Trophoblast cell (in vitro differentiated cells and primary cell): ENCODE data around the gene TMEM179.

Experiments
- DNase-seq, 2 donors: peaks; one replicate each; pipeline ENCODE4 v3.0.0-alpha.2; 2016
- H2AFZ ChIP-seq: 2 replicates; pipeline ENCODE4 v1.6.1; 2013; ENCODE audit warnings: low read length, moderate library complexity, mild to moderate bottlenecking; ENCODE audit not compliant: insufficient read depth, poor library complexity
- H2AK5ac ChIP-seq: 2 replicates; pipeline ENCODE4 v1.6.1; 2013; ENCODE audit warnings: mild to moderate bottlenecking, low read length
- H2BK120ac ChIP-seq: 2 replicates; pipeline ENCODE4 v1.6.1; 2013; ENCODE audit warnings: low read length, mild to moderate bottlenecking, moderate library complexity; ENCODE audit not compliant: insufficient read depth, poor library complexity
- H2BK12ac ChIP-seq: 2 replicates; pipeline ENCODE4 v1.6.1; 2013; ENCODE audit warnings: mild to moderate bottlenecking, low read length, moderate library complexity
- H2BK5ac ChIP-seq: 2 replicates; pipeline ENCODE4 v1.6.1; 2013; ENCODE audit warnings: low read length, low read depth, moderate library complexity, mild to moderate bottlenecking; ENCODE audit not compliant: poor library complexity
- H3K14ac ChIP-seq: 2 replicates; pipeline ENCODE4 v1.6.1; 2013; ENCODE audit warnings: mild to moderate bottlenecking, low read length
- H3K18ac ChIP-seq: 2 replicates; pipeline ENCODE4 v1.6.1; 2013; ENCODE audit warnings: mild to moderate bottlenecking, low read length
- H3K23ac ChIP-seq: 2 replicates; pipeline ENCODE4 v1.6.1; 2013; ENCODE audit warnings: low read length
- H3K27ac ChIP-seq: 2 replicates; pipeline ENCODE4 v1.5.1; 2013; ENCODE audit warnings: low read depth, mild to moderate bottlenecking, inconsistent platforms, low read length, moderate library complexity
- H3K27me3 ChIP-seq: 2 replicates; pipeline ENCODE4 v1.6.1; 2013; ENCODE audit warnings: inconsistent platforms, mild to moderate bottlenecking, low read length, moderate library complexity; ENCODE audit not compliant: insufficient read depth
- H3K36me3 ChIP-seq, 2 experiments: 1 replicate in 1 of 2; 2 replicates in 1 of 2; pipeline ENCODE4 v1.6.1; 2013; ENCODE audit warnings: low read length in 2 of 2, mild to moderate bottlenecking in 2 of 2, moderate library complexity in 1 of 2; ENCODE audit not compliant: insufficient read depth in 2 of 2, control insufficient read depth in 1 of 2
- H3K4ac ChIP-seq: 2 replicates; pipeline ENCODE4 v1.6.1; 2013; ENCODE audit warnings: low read depth, mild to moderate bottlenecking, low read length, moderate library complexity
- H3K4me1 ChIP-seq, 2 experiments: 1 replicate in 1 of 2; 2 replicates in 1 of 2; pipeline ENCODE4 v1.6.1; 2013; ENCODE audit warnings: low read length in 2 of 2, mild to moderate bottlenecking in 2 of 2, moderate library complexity in 1 of 2; ENCODE audit not compliant: insufficient read depth in 2 of 2, control insufficient read depth in 1 of 2
- H3K4me2 ChIP-seq: 2 replicates; pipeline ENCODE4 v1.6.1; 2013; ENCODE audit warnings: inconsistent platforms, mild to moderate bottlenecking, low read length, moderate library complexity
- H3K4me3 ChIP-seq: 2 replicates; pipeline ENCODE4 v1.5.1; 2013; ENCODE audit warnings: mild to moderate bottlenecking, low read depth, low read length, inconsistent platforms
- H3K79me1 ChIP-seq: one replicate; pipeline ENCODE4 v1.6.1; 2013; ENCODE audit warnings: low read length
- H3K79me2 ChIP-seq: 2 replicates; pipeline ENCODE4 v1.6.1; 2013; ENCODE audit warnings: low read length, mild to moderate bottlenecking; ENCODE audit not compliant: control insufficient read depth, insufficient read depth, poor library complexity
- H3K9ac ChIP-seq: 2 replicates; pipeline ENCODE4 v1.6.1; 2013; ENCODE audit warnings: mild to moderate bottlenecking, low read length
- H3K9me3 ChIP-seq: 2 replicates; pipeline ENCODE4 v1.6.1; 2013; ENCODE audit warnings: low read depth, mild to moderate bottlenecking, control low read depth, inconsistent platforms, low read length; ENCODE audit not compliant: insufficient read depth
- H4K12ac ChIP-seq: 2 replicates; pipeline ENCODE4 v1.6.1; 2013; ENCODE audit warnings: low read depth, mild to moderate bottlenecking, low read length, moderate library complexity
- H4K8ac ChIP-seq: 2 replicates; pipeline ENCODE4 v1.6.1; 2013; ENCODE audit warnings: low read depth, mild to moderate bottlenecking, low read length, moderate library complexity
- H4K91ac ChIP-seq: one replicate; pipeline ENCODE4 v1.6.1; 2013; ENCODE audit warnings: low read depth, mild to moderate bottlenecking, low read length, moderate library complexity
- WGBS: extraction: QIAGEN DNeasy Blood & Tissue Kit; methylation state at CpG from one replicate; pipeline ENCODE4 v1.1.7; 2013; ENCODE audit warnings: missing lambda C conversion rate; ENCODE audit not compliant: insufficient read length, insufficient coverage; ENCODE audit errors: extremely low coverage; 5-methylcytosine and 5-hydroxymethylcytosine counted together

Gene TMEM179

DNA sequence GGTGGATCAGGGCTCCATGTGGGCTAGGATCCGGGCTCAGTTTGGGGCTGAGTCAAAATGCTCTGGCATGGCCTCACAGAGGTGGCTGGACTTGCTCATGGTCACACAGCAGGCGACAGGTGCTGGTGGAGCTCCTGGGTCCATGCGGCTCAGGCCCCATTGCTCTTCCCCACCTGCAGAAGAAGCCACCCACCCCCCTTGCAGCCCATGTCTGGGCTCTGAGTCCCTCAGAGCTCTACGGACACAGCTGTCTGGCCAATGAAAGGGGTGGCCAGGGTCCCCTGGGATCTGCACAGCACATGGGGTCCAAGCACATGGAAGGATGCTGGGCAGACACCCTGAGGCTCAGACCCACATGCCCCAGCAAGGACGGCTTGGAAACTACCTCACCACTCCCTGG lies 42.0 kb downstream of the TMEM179 start:
- no peak overlapping the region for H3K4ac ChIP-seq
- no peak overlapping the region for H4K8ac ChIP-seq
- no peaks in the 10 kb centered on the region for H3K27me3 ChIP-seq
- H3K18ac ChIP-seq, result no peak overlapping the region
- WGBS, result no CpG with 5 or more reads among the region's 5 CpGs
- H3K27ac ChIP-seq, result no peak overlapping the region
- no peak overlapping the region for H4K12ac ChIP-seq
- H3K9me3 ChIP-seq, result peaks cover 2% of the 10 kb centered on the region
- H3K4me2 ChIP-seq, result no peak overlapping the region
- no peak overlapping the region for H2AK5ac ChIP-seq
- no peak overlapping the region for H3K14ac ChIP-seq
- no peaks in the 10 kb centered on the region for H3K79me1 ChIP-seq
- no peak overlapping the region for H2AFZ ChIP-seq
- no peak overlapping the region for H4K91ac ChIP-seq
- H2BK5ac ChIP-seq, result no peak overlapping the region
- H3K79me2 ChIP-seq, result no peaks in the 10 kb centered on the region
- no peak overlapping the region for H3K4me3 ChIP-seq
- H2BK120ac ChIP-seq, result no peak overlapping the region
- H3K4me1 ChIP-seq, result no peaks in the 10 kb centered on the region
- no peak overlapping the region for H2BK12ac ChIP-seq
- DNase-seq, result no peak
- no peaks in the 10 kb centered on the region for H3K36me3 ChIP-seq
- no peak overlapping the region for H3K23ac ChIP-seq
- no peak overlapping the region for H3K9ac ChIP-seq

DNA sequence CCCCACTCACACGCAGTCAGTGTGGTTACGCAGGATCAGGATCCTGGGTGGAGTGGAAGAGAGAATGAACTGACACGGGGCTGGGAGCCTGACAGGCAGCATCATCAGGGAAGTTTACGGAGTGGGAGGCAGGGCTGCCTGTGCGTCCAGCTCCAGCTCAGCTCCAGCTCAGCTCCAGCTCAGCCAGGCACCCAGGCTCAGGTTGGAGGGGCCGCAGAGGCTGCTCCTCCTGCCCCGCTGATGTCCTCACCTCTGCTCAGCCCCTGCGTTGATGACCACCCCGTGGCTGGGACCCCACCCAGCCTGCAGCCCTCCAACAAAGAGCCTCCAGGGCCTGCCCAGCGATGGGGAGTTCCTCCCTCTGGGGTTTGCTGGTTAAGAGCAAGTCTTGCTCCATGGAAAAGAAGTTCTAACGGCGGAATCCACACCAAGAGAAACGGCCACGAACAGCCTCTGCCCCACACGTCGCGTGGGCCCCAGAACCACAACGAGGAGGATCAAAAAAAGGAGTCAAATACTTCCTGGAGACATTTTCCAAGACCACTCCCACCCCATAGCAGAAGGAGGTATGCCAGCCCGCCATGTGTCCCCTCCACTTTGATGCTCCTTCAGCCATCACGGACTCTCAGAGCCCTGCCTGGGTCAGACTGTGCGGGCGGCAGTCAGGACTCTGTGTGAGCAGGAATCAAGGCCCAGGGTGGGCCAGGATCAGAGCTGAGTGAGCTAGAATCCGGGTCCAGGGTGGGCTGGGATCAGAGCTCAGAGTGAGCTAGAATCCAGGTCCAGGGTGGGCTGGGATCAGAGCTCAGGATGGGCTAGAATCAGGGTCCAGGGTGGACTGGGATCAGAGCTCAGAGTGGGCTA lies 42.7 kb downstream of the TMEM179 start:
- H2AFZ ChIP-seq, result no peak overlapping the region
- DNase-seq, result no peak
- H2BK12ac ChIP-seq, result no peak overlapping the region
- H2AK5ac ChIP-seq, result no peak overlapping the region
- peaks cover 4% of the 10 kb centered on the region for H3K9me3 ChIP-seq
- H4K91ac ChIP-seq, result no peak overlapping the region
- no peaks in the 10 kb centered on the region for H3K36me3 ChIP-seq
- no peak overlapping the region for H3K4me2 ChIP-seq
- no peak overlapping the region for H3K14ac ChIP-seq
- no peak overlapping the region for H3K27ac ChIP-seq
- H2BK5ac ChIP-seq, result no peak overlapping the region
- no peaks in the 10 kb centered on the region for H3K27me3 ChIP-seq
- WGBS, result no CpG with 5 or more reads among the region's 23 CpGs
- H2BK120ac ChIP-seq, result no peak overlapping the region
- no peaks in the 10 kb centered on the region for H3K79me2 ChIP-seq
- H3K9ac ChIP-seq, result no peak overlapping the region
- no peaks in the 10 kb centered on the region for H3K4me1 ChIP-seq
- H3K4me3 ChIP-seq, result no peak overlapping the region
- H3K4ac ChIP-seq, result no peak overlapping the region
- no peak overlapping the region for H3K18ac ChIP-seq
- no peak overlapping the region for H3K23ac ChIP-seq
- H4K8ac ChIP-seq, result no peak overlapping the region
- H4K12ac ChIP-seq, result no peak overlapping the region
- H3K79me1 ChIP-seq, result no peaks in the 10 kb centered on the region

DNA sequence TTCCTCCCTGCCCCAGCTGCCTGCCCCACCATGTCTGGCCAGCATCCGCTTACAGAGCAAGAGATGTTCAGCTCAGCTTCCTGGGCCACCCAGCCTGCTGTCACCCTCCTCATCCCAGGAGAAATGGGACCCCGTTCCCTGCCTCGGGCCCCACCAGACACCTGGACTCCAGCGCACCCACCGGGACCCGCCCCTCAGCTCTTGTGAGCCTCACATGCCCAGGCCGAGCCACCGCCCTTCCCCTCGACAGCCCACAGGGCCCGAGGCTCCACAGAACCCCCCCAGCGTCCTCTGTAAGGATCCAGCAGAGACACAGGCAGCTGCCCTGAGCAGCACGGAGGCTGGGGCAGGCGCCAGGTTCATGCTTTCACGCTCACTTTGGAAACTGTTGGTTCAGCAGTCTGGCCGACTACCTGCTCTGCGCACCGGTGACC lies 43.4 kb downstream of the TMEM179 start:
- H2BK120ac ChIP-seq, result no peak overlapping the region
- no peak overlapping the region for H3K4ac ChIP-seq
- no peak overlapping the region for H3K27ac ChIP-seq
- H3K36me3 ChIP-seq, result no peaks in the 10 kb centered on the region
- H3K9ac ChIP-seq, result no peak overlapping the region
- H4K12ac ChIP-seq, result no peak overlapping the region
- no peak overlapping the region for H4K8ac ChIP-seq
- WGBS, result no CpG with 5 or more reads among the region's 17 CpGs
- H3K4me3 ChIP-seq, result no peak overlapping the region
- H3K79me2 ChIP-seq, result no peaks in the 10 kb centered on the region
- no peak overlapping the region for H2BK12ac ChIP-seq
- DNase-seq, result no peak
- H2AFZ ChIP-seq, result no peak overlapping the region
- H3K18ac ChIP-seq, result no peak overlapping the region
- no peak overlapping the region for H2BK5ac ChIP-seq
- H3K14ac ChIP-seq, result no peak overlapping the region
- H2AK5ac ChIP-seq, result no peak overlapping the region
- no peak overlapping the region for H4K91ac ChIP-seq
- no peak overlapping the region for H3K23ac ChIP-seq
- no peaks in the 10 kb centered on the region for H3K27me3 ChIP-seq
- no peaks in the 10 kb centered on the region for H3K4me1 ChIP-seq
- no peaks in the 10 kb centered on the region for H3K79me1 ChIP-seq
- peaks cover 4% of the 10 kb centered on the region for H3K9me3 ChIP-seq
- H3K4me2 ChIP-seq, result no peak overlapping the region

DNA sequence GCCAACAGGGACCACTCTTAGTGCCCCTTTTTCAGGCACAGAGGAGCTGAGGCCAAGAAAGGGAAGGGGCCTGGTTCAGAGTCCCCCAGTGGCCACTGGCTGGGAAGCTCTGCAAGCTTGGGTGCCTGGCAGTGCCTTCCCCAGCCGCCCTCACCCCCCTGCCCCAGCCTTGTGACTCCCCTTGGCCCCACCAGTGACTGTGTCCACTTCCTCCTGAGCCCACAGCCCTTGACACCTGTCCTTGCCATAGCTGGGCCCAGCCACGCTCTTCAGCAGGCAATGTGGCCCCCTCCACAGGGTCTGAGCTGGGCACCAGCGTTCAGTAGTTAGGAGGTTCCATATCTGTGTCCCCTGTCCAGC lies 44.0 kb downstream of the TMEM179 start:
- Histone ChIP-seq H4K91ac (no peak overlapping the region), H3K14ac (no peak overlapping the region), H3K9me3 (peaks cover 4% of the 10 kb centered on the region), H3K27me3 (no peaks in the 10 kb centered on the region), H3K79me2 (no peaks in the 10 kb centered on the region), H2AK5ac (no peak overlapping the region), H3K4ac (no peak overlapping the region), H3K36me3 (no peaks in the 10 kb centered on the region), H2BK5ac (no peak overlapping the region), H2AFZ (no peak overlapping the region), H4K12ac (no peak overlapping the region), H3K27ac (no peak overlapping the region), H3K18ac (no peak overlapping the region), H2BK12ac (no peak overlapping the region), H3K23ac (no peak overlapping the region), H3K4me2 (no peak overlapping the region), H3K4me3 (no peak overlapping the region), H4K8ac (no peak overlapping the region), H3K9ac (no peak overlapping the region), H3K79me1 (no peaks in the 10 kb centered on the region), H2BK120ac (no peak overlapping the region), H3K4me1 (no peaks in the 10 kb centered on the region)
- no peak for DNase-seq
- no CpG with 5 or more reads among the region's 3 CpGs for WGBS
